ENCODE data around the gene MYO9B. TPM values are rescaled to one million over a fixed set of nuclear protein-coding genes. Genes with fewer than 3 reads are reported as not detected.

The MYO9B gene
- total and polyA plus RNA-seq, 9 of the 15 experiments (the other 6 are each of a cell fraction or from before 2014, with no cell fraction given), result 2.4 to 77.6 (median 23.0) TPM

- TF ChIP-seq FOSL1 (tag; conservative IDR thresholded peaks at IDR 0.05) (peak; percentile 57; the same call in 1 of the 2 replicates), NCOA2 (IDR thresholded peaks at IDR 0.05; ENCODE audit: partially characterized antibody in 2 of 2) (no peak), SMARCA5 (IDR thresholded peaks at IDR 0.05) (no peak), RBFOX2 (IDR thresholded peaks at IDR 0.05; ENCODE audit: low read depth, low read length) (no peak), E2F6 (IDR thresholded peaks at IDR 0.05; ENCODE audit: borderline replicate concordance in 1 of 2, extremely low read depth in 1 of 2, insufficient read depth in 1 of 2, insufficient read length in 1 of 2, low read depth in 1 of 2, low read length in 1 of 2, poor library complexity in 1 of 2, severe bottlenecking in 1 of 2) (no peak), ZNF23 (CRISPR knock-in tag; IDR thresholded peaks at IDR 0.05) (no peak), STAT5A (IDR thresholded peaks at IDR 0.05; ENCODE audit: borderline replicate concordance, low read length) (no peak), ZKSCAN3 (CRISPR knock-in tag; IDR thresholded peaks at IDR 0.05) (no peak), ZNF24 (IDR thresholded peaks at IDR 0.05) (no peak), MYNN (IDR thresholded peaks at IDR 0.05) (no peak), MYNN (CRISPR knock-in tag; IDR thresholded peaks at IDR 0.05) (no peak), CAMTA2 (CRISPR knock-in tag; conservative IDR thresholded peaks at IDR 0.05) (no peak), SREBF2 (CRISPR knock-in tag; IDR thresholded peaks at IDR 0.05) (no peak), CEBPB (tag; IDR thresholded peaks at IDR 0.05) (no peak), SREBF1 (IDR thresholded peaks at IDR 0.05; ENCODE audit: borderline replicate concordance, low read depth, low read length) (no peak), ZC3H8 (IDR thresholded peaks at IDR 0.05) (no peak), RBM14 (IDR thresholded peaks at IDR 0.05; ENCODE audit: borderline replicate concordance, insufficient read depth, low read depth, low read length) (no peak), BHLHE40 (IDR thresholded peaks at IDR 0.05; ENCODE audit: low read length) (no peak), CSDE1 (IDR thresholded peaks at IDR 0.05) (no peak), KLF16 (IDR thresholded peaks at IDR 0.05) (no peak), PTTG1 (tag; IDR thresholded peaks at IDR 0.05; ENCODE audit: low read depth) (no peak), ZFP91 (CRISPR knock-in tag; IDR thresholded peaks at IDR 0.05) (no peak), XRCC4 (IDR thresholded peaks at IDR 0.05; ENCODE audit: extremely low read depth, insufficient read depth, insufficient read length) (no peak), SIN3A (IDR thresholded peaks at IDR 0.05; ENCODE audit: borderline replicate concordance in 2 of 2, control insufficient read depth in 1 of 2, low read depth in 2 of 2, low read length in 2 of 2) (no peak)
- TF ChIP-seq, protein P1, sequence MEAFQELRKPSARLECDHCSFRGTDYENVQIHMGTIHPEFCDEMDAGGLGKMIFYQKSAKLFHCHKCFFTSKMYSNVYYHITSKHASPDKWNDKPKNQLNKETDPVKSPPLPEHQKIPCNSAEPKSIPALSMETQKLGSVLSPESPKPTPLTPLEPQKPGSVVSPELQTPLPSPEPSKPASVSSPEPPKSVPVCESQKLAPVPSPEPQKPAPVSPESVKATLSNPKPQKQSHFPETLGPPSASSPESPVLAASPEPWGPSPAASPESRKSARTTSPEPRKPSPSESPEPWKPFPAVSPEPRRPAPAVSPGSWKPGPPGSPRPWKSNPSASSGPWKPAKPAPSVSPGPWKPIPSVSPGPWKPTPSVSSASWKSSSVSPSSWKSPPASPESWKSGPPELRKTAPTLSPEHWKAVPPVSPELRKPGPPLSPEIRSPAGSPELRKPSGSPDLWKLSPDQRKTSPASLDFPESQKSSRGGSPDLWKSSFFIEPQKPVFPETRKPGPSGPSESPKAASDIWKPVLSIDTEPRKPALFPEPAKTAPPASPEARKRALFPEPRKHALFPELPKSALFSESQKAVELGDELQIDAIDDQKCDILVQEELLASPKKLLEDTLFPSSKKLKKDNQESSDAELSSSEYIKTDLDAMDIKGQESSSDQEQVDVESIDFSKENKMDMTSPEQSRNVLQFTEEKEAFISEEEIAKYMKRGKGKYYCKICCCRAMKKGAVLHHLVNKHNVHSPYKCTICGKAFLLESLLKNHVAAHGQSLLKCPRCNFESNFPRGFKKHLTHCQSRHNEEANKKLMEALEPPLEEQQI (IDR thresholded peaks at IDR 0.05), result no peak
Measured at GRCh38 chr19:17097593-17098126, 22.1 kb downstream of the MYO9B start (continued).
